ENCODE measurements around the gene SUSD6.
"Not testable (repeated sequence)": the region's sequence is repeated elsewhere in the genome, so short reads cannot be mapped to it uniquely, and the experiment has no call there.

SUSD6 gene

GRCh38 chr14:69696633-69697557 is 85.5 kb downstream of the SUSD6 start:
- TF ChIP-seq, protein P1, sequence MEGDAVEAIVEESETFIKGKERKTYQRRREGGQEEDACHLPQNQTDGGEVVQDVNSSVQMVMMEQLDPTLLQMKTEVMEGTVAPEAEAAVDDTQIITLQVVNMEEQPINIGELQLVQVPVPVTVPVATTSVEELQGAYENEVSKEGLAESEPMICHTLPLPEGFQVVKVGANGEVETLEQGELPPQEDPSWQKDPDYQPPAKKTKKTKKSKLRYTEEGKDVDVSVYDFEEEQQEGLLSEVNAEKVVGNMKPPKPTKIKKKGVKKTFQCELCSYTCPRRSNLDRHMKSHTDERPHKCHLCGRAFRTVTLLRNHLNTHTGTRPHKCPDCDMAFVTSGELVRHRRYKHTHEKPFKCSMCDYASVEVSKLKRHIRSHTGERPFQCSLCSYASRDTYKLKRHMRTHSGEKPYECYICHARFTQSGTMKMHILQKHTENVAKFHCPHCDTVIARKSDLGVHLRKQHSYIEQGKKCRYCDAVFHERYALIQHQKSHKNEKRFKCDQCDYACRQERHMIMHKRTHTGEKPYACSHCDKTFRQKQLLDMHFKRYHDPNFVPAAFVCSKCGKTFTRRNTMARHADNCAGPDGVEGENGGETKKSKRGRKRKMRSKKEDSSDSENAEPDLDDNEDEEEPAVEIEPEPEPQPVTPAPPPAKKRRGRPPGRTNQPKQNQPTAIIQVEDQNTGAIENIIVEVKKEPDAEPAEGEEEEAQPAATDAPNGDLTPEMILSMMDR (IDR thresholded peaks at IDR 0.05; ENCODE audit: low read depth, low read length) = no peak
- DNase-seq (ENCODE audit: extremely low read depth, low read depth) = no peak

DNA sequence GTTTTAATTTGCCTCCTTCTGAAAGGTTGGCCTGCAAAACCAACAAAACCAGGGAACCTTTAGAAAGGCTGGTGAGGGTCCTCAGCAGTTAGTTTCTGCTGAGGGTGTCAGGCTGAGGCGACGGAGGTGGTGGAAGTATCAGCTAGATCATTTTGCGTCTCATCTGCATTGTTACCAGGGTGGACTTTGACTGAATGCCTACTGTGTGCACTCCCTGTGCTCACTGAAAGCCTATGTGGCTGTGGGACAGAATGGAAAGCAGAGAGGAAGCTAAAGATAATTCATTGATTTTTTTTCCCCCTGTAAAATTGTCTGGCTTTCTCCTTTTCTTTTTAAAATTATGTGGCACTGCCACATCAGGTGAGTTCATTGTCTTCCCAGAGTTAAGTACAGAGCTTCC is 87.2 kb downstream of the SUSD6 start:
- no peak for DNase-seq (ENCODE audit: extremely low read depth, low read depth)
- TF ChIP-seq, protein P1 (IDR thresholded peaks at IDR 0.05; ENCODE audit: low read depth, low read length) = no peak

GRCh38 chr14:69699243-69699642 is 87.8 kb downstream of the SUSD6 start:
- DNase-seq (ENCODE audit: extremely low read depth, low read depth) = not testable (repeated sequence)

DNA sequence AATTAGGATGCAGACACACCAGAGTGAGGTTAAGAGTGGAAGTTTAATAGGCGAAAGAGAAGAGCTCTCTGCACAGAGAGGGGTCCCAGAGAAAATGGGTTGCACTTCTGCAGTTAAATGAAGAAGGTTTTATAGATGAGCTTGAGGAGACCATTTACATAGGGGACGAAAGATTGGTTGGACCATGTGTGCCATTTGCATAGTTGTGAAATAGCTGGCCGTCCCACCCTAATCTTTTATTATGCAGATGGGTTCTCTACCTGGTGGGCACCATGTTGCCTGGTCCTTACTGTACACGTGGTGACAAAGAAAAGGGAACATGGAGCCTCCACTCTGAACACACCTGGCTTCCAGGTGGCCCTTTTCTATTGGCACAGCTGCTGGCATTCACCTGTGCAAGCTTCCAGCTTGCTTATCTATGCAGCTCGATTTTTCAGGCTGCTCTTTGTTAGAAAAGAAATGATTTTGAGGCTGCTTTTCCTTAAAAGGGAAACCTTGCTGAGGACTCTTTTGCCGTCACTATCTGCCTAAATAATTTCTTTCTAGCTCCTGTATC is 88.4 kb downstream of the SUSD6 start:
- no peak for DNase-seq (ENCODE audit: extremely low read depth, low read depth)
- TF ChIP-seq, protein P1 (IDR thresholded peaks at IDR 0.05; ENCODE audit: low read depth, low read length) = no peak

DNA sequence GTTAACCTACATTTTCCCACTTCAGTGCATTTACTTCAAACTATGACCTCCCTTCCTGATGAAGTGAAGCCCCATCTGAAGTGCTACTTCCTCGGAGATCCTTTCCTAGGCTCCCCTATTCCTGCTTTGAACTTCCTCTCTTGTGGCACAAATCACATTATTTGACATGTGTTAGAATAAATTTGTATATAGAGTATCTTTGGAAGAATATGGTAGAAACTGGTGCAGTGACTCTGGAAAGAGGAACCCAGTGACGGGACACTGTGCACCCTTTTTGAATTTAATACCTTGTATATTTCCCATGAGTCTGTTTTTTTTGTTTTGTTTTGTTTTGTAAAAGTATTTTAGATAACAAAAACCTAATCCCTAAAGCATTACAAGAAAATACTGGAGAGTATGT is 89.2 kb downstream of the SUSD6 start:
- TF ChIP-seq, protein P1 (IDR thresholded peaks at IDR 0.05; ENCODE audit: low read depth, low read length) = no peak
- DNase-seq (ENCODE audit: extremely low read depth, low read depth) = no peak

DNA sequence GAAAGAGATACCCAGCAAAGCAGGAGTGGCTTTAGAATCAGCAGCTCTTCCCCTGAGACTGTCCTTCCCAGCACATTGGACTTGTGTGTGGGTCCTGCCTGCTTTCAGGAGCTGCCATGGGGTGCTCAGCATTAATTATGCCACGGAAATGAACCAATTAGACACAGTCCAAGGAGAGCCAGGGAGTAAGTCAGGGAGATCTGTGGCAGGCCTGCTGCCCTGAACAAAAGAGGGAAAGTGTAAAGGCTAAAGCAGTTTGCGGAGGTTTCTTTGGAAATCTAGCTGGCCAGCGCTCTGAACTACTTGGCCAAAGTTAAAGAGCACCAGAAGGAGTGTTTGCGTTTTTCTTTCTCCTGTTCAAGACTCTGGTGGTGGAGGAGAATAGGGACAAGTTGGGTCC is 89.9 kb downstream of the SUSD6 start:
- TF ChIP-seq, protein P1 (IDR thresholded peaks at IDR 0.05; ENCODE audit: low read depth, low read length) = no peak
- no peak for DNase-seq (ENCODE audit: extremely low read depth, low read depth)

- DNase-seq (ENCODE audit: extremely low read depth, low read depth) = no peak
- TF ChIP-seq, protein P1 (IDR thresholded peaks at IDR 0.05; ENCODE audit: low read depth, low read length) = no peak
Observed at GRCh38 chr14:69701857-69702256, 90.5 kb downstream of the SUSD6 start.

Measured in AG09319 (cell line).